Epithelial cell of proximal tubule (primary cell): ENCODE data around the gene LEMD2. TPM values are rescaled to one million over a fixed set of nuclear protein-coding genes. Genes with fewer than 3 reads are reported as not detected.
"Not testable (repeated sequence)": the region's sequence is repeated elsewhere in the genome, so short reads cannot be mapped to it uniquely, and the experiment has no call there.

Source experiments
- DNase-seq: peaks from one replicate; pipeline ENCODE4 v3.0.0-alpha.2; 2011; ENCODE audit warnings: low read depth
- H3K4me3 ChIP-seq: 2 replicates; pipeline ENCODE4 v1.5.1; 2011; ENCODE audit warnings: low read depth, mild to moderate bottlenecking, low read length
- CTCF ChIP-seq: conservative IDR thresholded peaks from 2 replicates; pipeline ENCODE4 v1.5.1; 2012; ENCODE audit warnings: low read depth, mild to moderate bottlenecking, low read length
- total RNA-seq: library from RNA; depleted of rRNA; stranded (reverse); fragments of >200 nt; gene quantifications from 2 replicates; pipeline ENCODE4 v1.2.3, GENCODE V29; 2015

The LEMD2 gene
- 42.0 and 48.3 TPM in 2 replicates for total RNA-seq

DNA sequence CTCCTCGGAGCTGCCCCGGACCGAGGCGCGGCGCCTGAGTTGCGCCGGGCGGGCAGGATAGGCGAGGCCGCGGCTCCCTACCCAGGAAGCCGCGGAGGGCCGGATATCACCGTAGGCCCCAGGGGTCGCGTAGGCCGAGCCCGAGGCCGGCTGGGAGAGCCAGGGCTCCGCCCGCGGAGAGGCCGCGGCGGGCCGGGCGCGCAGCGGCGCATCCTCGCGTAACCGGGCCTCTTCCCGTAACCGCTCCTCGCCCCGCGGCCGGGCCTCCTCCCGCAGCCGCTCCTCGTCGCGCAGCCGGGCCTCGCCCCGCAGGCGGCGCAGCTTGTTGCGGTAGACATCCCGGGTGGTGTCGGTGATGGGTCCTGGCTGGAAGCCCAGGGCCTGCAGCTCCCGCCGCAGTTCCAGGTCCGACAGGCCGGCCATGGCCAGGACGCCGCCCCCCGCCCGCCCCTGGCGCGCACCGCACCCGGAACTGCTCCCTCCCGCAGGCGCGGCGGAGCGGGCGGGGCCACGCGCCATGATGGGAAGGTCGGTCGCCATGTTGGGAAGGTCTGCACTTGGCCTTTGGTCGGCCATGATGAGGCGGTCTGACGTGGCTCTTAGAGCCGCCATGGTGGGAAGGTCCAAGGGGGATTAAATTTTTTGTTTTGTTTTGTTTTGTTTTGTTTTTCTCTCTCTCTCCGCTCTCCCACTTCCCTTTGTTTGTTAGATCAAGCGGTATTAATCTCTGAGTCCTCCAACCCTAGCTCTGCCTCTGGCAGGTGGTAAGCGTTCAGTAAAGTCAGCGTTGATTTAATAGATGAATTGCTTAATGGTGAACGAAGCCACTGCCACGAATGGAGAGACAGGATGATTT lies at the start of gene LEMD2:
TSS of gene LEMD2 (minus strand) at position 437 of the 856 bp plus-strand sequence. CDS start at position 423, 14 bp downstream.
- H3K4me3 ChIP-seq = peak within 1 kb of the TSS; percentile 67
- peak; percentile 30 for DNase-seq
- TF ChIP-seq CTCF = no peak

- H3K4me3 ChIP-seq = no peak overlapping the region
- no peak for DNase-seq
- no peak for TF ChIP-seq CTCF
Observed at GRCh38 chr6:33837971-33838665, 49.2 kb upstream of the LEMD2 start.

- H3K4me3 ChIP-seq = no peak overlapping the region
- TF ChIP-seq CTCF = no peak
- DNase-seq = no peak
Observed at GRCh38 chr6:33836806-33837469, 48.0 kb upstream of the LEMD2 start.

- no peak for TF ChIP-seq CTCF
- H3K4me3 ChIP-seq = no peak overlapping the region
- no peak for DNase-seq
Observed at GRCh38 chr6:33834401-33835392, 45.8 kb upstream of the LEMD2 start.

DNA sequence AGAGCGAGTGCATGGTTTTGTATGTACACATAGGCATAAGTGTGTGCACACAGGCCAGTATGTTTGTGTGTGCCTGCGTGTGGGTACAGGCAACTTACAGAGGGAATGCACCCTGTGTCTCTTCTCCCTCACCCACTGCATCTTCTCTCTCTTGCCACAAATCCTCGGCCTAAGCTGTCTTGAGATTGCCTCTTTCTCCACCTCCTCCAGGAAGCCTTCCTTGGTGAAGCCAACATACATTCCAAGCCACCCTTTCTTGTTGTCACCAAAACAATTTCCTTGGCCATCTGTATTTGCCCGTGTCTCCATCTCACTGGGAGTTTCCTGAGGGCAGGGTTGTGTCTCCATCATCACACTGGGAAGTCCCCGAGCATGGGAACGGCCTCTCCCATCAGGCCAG lies 44.7 kb upstream of the LEMD2 start:
- no peak for TF ChIP-seq CTCF
- no peak for DNase-seq
- H3K4me3 ChIP-seq = no peak overlapping the region

- H3K4me3 ChIP-seq, DNase-seq: not testable (repeated sequence)
Observed at GRCh38 chr6:33832831-33833230, 43.9 kb upstream of the LEMD2 start.

DNA sequence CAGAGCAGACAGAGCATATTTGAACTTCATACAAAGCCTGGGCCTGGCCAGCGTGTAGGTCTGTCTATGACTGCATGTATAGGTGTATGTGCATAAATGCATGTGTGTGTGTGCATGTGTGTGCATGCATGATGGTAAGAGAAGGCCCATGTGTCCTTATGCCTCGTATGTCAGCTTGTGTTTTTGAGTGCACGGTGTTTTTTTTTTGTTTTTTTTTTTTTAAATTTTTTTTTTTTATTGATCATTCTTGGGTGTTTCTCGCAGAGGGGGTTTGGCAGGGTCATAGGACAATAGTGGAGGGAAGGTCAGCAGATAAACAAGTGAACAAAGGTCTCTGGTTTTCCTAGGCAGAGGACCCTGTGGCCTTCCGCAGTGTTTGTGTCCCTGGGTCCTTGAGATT lies 42.8 kb upstream of the LEMD2 start:
- DNase-seq, H3K4me3 ChIP-seq: not testable (repeated sequence)
